ENCODE data around the gene FALEC.

FALEC gene

DNA sequence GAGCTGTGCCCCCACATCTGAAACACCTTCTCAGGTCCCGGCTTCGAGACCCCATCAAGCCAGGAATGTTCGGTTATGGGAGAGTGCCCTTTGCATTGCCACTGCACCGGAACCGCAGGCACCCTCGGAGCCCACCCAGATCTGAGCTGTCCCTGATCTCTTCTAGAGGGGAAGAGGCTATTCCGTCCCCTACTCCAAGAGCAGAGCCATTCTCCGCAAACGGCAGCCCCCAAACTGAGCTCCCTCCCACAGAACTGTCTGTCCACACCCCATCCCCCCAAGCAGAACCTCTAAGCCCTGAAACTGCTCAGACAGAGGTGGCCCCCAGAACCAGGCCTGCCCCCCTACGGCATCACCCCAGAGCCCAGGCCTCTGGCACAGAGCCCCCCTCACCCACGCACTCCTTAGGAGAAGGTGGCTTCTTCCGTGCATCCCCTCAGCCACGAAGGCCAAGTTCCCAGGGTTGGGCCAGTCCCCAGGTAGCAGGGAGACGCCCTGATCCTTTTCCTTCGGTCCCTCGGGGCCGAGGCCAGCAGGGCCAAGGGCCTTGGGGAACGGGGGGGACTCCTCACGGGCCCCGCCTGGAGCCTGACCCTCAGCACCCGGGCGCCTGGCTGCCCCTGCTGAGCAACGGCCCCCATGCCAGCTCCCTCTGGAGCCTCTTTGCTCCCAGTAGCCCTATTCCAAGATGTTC, 38.0 kb downstream of the FALEC start:
- peaks cover 25% of the 10 kb centered on the region for H3K4me1 ChIP-seq (ENCODE audit: insufficient read depth, low read length)
- no peaks in the 10 kb centered on the region for H3K9me3 ChIP-seq (ENCODE audit: insufficient read depth, low read depth, low read length)
- WGBS = 93% methylated on average over 23 of the region's 23 CpGs
- no peak overlapping the region for H3K27ac ChIP-seq (ENCODE audit: low read depth, low read length)
- H3K36me3 ChIP-seq (ENCODE audit: insufficient read depth, low read length) = no peaks in the 10 kb centered on the region; the same call in 1 of the 2 replicates
- H3K9ac ChIP-seq (ENCODE audit: low read depth, low read length) = no peak overlapping the region
- H3K4me3 ChIP-seq (ENCODE audit: low read length) = no peak overlapping the region
- H3K27me3 ChIP-seq (ENCODE audit: insufficient read depth, low read length) = peaks cover 16% of the 10 kb centered on the region

DNA sequence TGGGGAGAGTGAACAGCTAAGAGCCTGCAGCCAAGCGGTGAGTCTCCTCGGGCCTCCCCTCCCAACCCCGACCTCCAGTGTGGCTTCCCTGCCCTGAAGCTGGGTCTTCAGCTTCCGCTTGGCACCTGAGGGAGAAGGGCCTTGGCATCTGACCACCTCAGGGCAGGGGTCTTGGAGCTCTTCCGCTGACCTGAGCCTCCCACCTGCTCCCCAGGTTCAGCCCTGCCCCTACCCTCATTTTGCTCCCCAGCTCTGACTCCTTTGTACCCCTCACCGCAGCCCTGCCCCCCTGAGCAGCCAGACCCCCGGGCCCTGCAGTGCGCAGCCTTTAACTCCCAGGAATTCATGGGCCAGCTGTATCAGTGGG, 38.5 kb downstream of the FALEC start:
- Histone ChIP-seq H3K9ac (ENCODE audit: low read depth, low read length) (no peak overlapping the region), H3K4me3 (ENCODE audit: low read length) (no peak overlapping the region), H3K27ac (ENCODE audit: low read depth, low read length) (no peak overlapping the region), H3K36me3 (ENCODE audit: insufficient read depth, low read length) (no peaks in the 10 kb centered on the region; the same call in 1 of the 2 replicates), H3K4me1 (ENCODE audit: insufficient read depth, low read length) (peaks cover 25% of the 10 kb centered on the region), H3K27me3 (ENCODE audit: insufficient read depth, low read length) (peaks cover 10% of the 10 kb centered on the region), H3K9me3 (ENCODE audit: insufficient read depth, low read depth, low read length) (no peaks in the 10 kb centered on the region)
- 92% methylated on average over 8 of the region's 8 CpGs for WGBS

GRCh38 chr1:150555198-150555970, 39.8 kb downstream of the FALEC start:
- WGBS = 95% methylated on average over 19 of the region's 19 CpGs
- Histone ChIP-seq H3K9ac (ENCODE audit: low read depth, low read length) (no peak overlapping the region), H3K9me3 (ENCODE audit: insufficient read depth, low read depth, low read length) (no peaks in the 10 kb centered on the region), H3K4me1 (ENCODE audit: insufficient read depth, low read length) (peaks cover 24% of the 10 kb centered on the region), H3K27ac (ENCODE audit: low read depth, low read length) (no peak overlapping the region), H3K4me3 (ENCODE audit: low read length) (no peak overlapping the region), H3K27me3 (ENCODE audit: insufficient read depth, low read length) (peaks cover under 1% of the 10 kb centered on the region; the same call in 1 of the 2 replicates), H3K36me3 (ENCODE audit: insufficient read depth, low read length) (no peaks in the 10 kb centered on the region; the same call in 1 of the 2 replicates)

- no peak overlapping the region for H3K27ac ChIP-seq (ENCODE audit: low read depth, low read length)
- peaks cover 21% of the 10 kb centered on the region for H3K4me1 ChIP-seq (ENCODE audit: insufficient read depth, low read length)
- no peaks in the 10 kb centered on the region; the same call in 1 of the 2 replicates for H3K27me3 ChIP-seq (ENCODE audit: insufficient read depth, low read length)
- H3K9ac ChIP-seq (ENCODE audit: low read depth, low read length) = no peak overlapping the region
- no peaks in the 10 kb centered on the region; the same call in 1 of the 2 replicates for H3K36me3 ChIP-seq (ENCODE audit: insufficient read depth, low read length)
- H3K4me3 ChIP-seq (ENCODE audit: low read length) = no peak overlapping the region
- H3K9me3 ChIP-seq (ENCODE audit: insufficient read depth, low read depth, low read length) = no peaks in the 10 kb centered on the region
- 84% methylated on average over 26 of the region's 26 CpGs for WGBS
These were observed 40.7 kb downstream of the FALEC start for GRCh38 chr1:150555971-150556865.

DNA sequence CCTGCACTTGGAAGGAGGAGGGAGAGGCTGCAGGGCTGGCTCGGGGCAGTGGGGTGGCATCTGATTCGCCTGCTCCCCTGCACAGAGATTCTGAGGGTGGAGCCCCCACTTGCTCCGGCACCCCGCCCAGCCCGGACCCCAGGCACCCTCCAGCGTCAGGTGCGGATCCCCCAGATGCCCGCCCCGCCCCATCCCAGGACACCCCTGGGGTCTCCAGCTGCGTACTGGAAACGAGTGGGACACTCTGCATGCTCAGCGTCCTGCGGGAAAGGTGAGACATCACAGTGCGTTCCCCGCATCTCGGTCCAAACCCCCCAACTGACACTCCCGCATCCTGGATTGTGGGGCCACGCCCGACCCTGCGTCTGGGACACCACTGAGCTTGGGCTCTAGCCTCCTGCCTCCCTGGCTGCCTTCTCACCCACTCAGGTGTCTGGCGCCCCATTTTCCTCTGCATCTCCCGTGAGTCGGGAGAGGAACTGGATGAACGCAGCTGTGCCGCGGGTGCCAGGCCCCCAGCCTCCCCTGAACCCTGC, 41.6 kb downstream of the FALEC start:
- no peaks in the 10 kb centered on the region for H3K27me3 ChIP-seq (ENCODE audit: insufficient read depth, low read length)
- no peak overlapping the region for H3K27ac ChIP-seq (ENCODE audit: low read depth, low read length)
- no peaks in the 10 kb centered on the region for H3K9me3 ChIP-seq (ENCODE audit: insufficient read depth, low read depth, low read length)
- H3K9ac ChIP-seq (ENCODE audit: low read depth, low read length) = no peak overlapping the region
- peaks cover 21% of the 10 kb centered on the region for H3K4me1 ChIP-seq (ENCODE audit: insufficient read depth, low read length)
- no peaks in the 10 kb centered on the region; the same call in 1 of the 2 replicates for H3K36me3 ChIP-seq (ENCODE audit: insufficient read depth, low read length)
- WGBS = 94% methylated on average over 26 of the region's 26 CpGs
- H3K4me3 ChIP-seq (ENCODE audit: low read length) = no peak overlapping the region

DNA sequence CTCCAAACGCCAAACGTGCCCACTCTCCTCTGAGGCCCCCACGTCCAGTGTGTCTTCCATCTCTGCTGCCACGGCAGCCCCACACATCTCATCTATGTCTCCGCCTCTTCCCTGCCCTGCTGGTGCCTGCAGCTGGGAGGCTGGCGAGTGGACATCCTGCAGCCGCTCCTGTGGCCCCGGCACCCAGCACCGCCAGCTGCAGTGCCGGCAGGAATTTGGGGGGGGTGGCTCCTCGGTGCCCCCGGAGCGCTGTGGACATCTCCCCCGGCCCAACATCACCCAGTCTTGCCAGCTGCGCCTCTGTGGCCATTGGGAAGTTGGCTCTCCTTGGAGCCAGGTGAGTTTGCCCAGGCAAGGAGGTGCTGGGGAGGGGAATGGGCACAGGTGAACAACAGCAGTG, 42.3 kb downstream of the FALEC start:
- Histone ChIP-seq H3K36me3 (ENCODE audit: insufficient read depth, low read length) (no peaks in the 10 kb centered on the region; the same call in 1 of the 2 replicates), H3K27me3 (ENCODE audit: insufficient read depth, low read length) (no peaks in the 10 kb centered on the region), H3K9ac (ENCODE audit: low read depth, low read length) (no peak overlapping the region), H3K27ac (ENCODE audit: low read depth, low read length) (no peak overlapping the region), H3K9me3 (ENCODE audit: insufficient read depth, low read depth, low read length) (no peaks in the 10 kb centered on the region), H3K4me3 (ENCODE audit: low read length) (no peak overlapping the region), H3K4me1 (ENCODE audit: insufficient read depth, low read length) (peaks cover 21% of the 10 kb centered on the region)
- 88% methylated on average over 15 of the region's 15 CpGs for WGBS

DNA sequence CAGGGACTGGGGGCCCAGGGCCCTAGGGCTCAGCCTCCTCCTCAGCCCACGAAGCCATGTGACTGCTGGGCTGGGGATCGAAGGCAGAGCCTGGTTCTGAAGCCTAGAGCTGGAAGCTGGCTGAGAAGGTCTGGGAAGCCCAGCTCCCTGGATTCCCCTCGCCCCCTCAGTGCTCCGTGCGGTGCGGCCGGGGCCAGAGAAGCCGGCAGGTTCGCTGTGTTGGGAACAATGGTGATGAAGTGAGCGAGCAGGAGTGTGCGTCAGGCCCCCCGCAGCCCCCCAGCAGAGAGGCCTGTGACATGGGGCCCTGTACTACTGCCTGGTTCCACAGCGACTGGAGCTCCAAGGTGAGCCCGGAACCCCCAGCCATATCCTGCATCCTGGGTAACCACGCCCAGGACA, 42.8 kb downstream of the FALEC start:
- 81% methylated on average over 15 of the region's 15 CpGs for WGBS
- Histone ChIP-seq H3K36me3 (ENCODE audit: insufficient read depth, low read length) (no peaks in the 10 kb centered on the region; the same call in 1 of the 2 replicates), H3K4me1 (ENCODE audit: insufficient read depth, low read length) (peaks cover 26% of the 10 kb centered on the region), H3K9ac (ENCODE audit: low read depth, low read length) (no peak overlapping the region), H3K9me3 (ENCODE audit: insufficient read depth, low read depth, low read length) (no peaks in the 10 kb centered on the region), H3K27ac (ENCODE audit: low read depth, low read length) (no peak overlapping the region), H3K4me3 (ENCODE audit: low read length) (no peak overlapping the region), H3K27me3 (ENCODE audit: insufficient read depth, low read length) (no peaks in the 10 kb centered on the region)

DNA sequence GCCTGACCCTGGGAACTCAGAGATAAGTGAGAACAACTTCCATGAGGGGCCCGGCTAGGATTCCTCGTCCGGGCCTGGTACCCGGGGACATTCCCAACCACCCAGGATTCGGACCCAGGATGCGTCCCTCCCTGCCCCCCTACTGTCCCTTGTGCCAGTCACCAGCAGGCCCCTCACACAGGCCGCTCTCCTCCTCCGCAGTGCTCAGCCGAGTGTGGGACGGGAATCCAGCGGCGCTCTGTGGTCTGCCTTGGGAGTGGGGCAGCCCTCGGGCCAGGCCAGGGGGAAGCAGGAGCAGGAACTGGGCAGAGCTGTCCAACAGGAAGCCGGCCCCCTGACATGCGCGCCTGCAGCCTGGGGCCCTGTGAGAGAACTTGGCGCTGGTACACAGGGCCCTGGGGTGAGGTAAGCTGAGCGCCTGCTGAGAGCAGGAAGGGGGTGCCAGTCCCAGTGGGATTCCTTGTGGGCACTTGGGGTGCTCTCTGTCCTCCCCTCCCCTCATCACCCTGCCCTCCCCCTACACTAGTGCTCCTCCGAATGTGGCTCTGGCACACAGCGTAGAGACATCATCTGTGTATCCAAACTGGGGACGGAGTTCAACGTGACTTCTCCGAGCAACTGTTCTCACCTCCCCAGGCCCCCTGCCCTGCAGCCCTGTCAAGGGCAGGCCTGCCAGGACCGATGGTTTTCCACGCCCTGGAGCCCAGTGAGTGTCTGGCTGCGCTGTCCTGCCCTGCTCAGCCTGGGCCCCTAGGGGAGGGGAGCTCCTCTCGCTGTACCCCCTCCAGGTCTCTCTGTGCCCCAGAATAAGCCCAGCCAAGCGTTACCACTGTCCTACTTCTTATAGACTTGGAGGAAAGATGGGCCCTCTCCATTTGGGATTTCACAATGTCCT, 43.5 kb downstream of the FALEC start:
- no peak overlapping the region for H3K9ac ChIP-seq (ENCODE audit: low read depth, low read length)
- H3K27me3 ChIP-seq (ENCODE audit: insufficient read depth, low read length) = no peaks in the 10 kb centered on the region
- H3K36me3 ChIP-seq (ENCODE audit: insufficient read depth, low read length) = no peaks in the 10 kb centered on the region; the same call in 1 of the 2 replicates
- H3K4me1 ChIP-seq (ENCODE audit: insufficient read depth, low read length) = peaks cover 33% of the 10 kb centered on the region
- H3K4me3 ChIP-seq (ENCODE audit: low read length) = no peak overlapping the region
- 94% methylated on average over 26 of the region's 28 CpGs for WGBS
- H3K9me3 ChIP-seq (ENCODE audit: insufficient read depth, low read depth, low read length) = no peaks in the 10 kb centered on the region
- no peak overlapping the region for H3K27ac ChIP-seq (ENCODE audit: low read depth, low read length)

GRCh38 chr1:150559656-150560010, 44.1 kb downstream of the FALEC start:
- Histone ChIP-seq H3K4me1 (ENCODE audit: insufficient read depth, low read length) (peaks cover 35% of the 10 kb centered on the region), H3K4me3 (ENCODE audit: low read length) (no peak overlapping the region), H3K36me3 (ENCODE audit: insufficient read depth, low read length) (no peaks in the 10 kb centered on the region; the same call in 1 of the 2 replicates), H3K9me3 (ENCODE audit: insufficient read depth, low read depth, low read length) (no peaks in the 10 kb centered on the region), H3K27ac (ENCODE audit: low read depth, low read length) (no peak overlapping the region), H3K9ac (ENCODE audit: low read depth, low read length) (no peak overlapping the region), H3K27me3 (ENCODE audit: insufficient read depth, low read length) (no peaks in the 10 kb centered on the region)
- 83% methylated on average over 9 of the region's 10 CpGs for WGBS

- Histone ChIP-seq H3K27ac (ENCODE audit: low read depth, low read length) (no peak overlapping the region), H3K36me3 (ENCODE audit: insufficient read depth, low read length) (no peaks in the 10 kb centered on the region; the same call in 1 of the 2 replicates), H3K4me3 (ENCODE audit: low read length) (no peak overlapping the region), H3K27me3 (ENCODE audit: insufficient read depth, low read length) (no peaks in the 10 kb centered on the region), H3K9ac (ENCODE audit: low read depth, low read length) (no peak overlapping the region), H3K4me1 (ENCODE audit: insufficient read depth, low read length) (peaks cover 35% of the 10 kb centered on the region), H3K9me3 (ENCODE audit: insufficient read depth, low read depth, low read length) (no peaks in the 10 kb centered on the region)
- 48% methylated on average over 9 of the region's 9 CpGs for WGBS
These were observed 44.5 kb downstream of the FALEC start for GRCh38 chr1:150560011-150560438.
